Upper lobe of right lung (tissue), 1 donor: ENCODE data around the gene APOC1. TPM values are rescaled to one million over a fixed set of nuclear protein-coding genes. Genes with fewer than 3 reads are reported as not detected.
"Not testable (repeated sequence)": the region's sequence is repeated elsewhere in the genome, so short reads cannot be mapped to it uniquely, and the experiment has no call there.

Source experiments
- ATAC-seq: fragments of 200-7000 bp; cut with Tn5 transposase; one replicate; pipeline ENCODE4 v1.9.1; 2020; ENCODE audit warnings: mild to moderate bottlenecking, moderate library complexity
- DNase-seq: peaks from one replicate; pipeline ENCODE4 v3.0.0-alpha.2; 2020
- H3K27ac ChIP-seq: fragments of 200-600 bp; one replicate; pipeline ENCODE4 v1.8.0; 2022
- H3K27me3 ChIP-seq: fragments of 200-600 bp; one replicate; pipeline ENCODE4 v1.8.0; 2022; ENCODE audit warnings: mild to moderate bottlenecking
- H3K36me3 ChIP-seq: fragments of 200-600 bp; one replicate; pipeline ENCODE4 v1.8.0; 2022
- H3K4me1 ChIP-seq: fragments of 200-600 bp; one replicate; pipeline ENCODE4 v1.8.0; 2022
- H3K4me3 ChIP-seq: fragments of 200-600 bp; one replicate; pipeline ENCODE4 v1.8.0; 2022; ENCODE audit warnings: mild to moderate bottlenecking
- H3K9me3 ChIP-seq: fragments of 200-600 bp; one replicate; pipeline ENCODE4 v1.8.0; 2022
- intact Hi-C: fragments of 100-400 bp; cut with DNase I; formaldehyde crosslinking; loops from one replicate; pipeline ENCODE4 v1.11.0; 2022
- total RNA-seq: library from RNA; stranded (reverse); fragmentation: NEBNext Ultra II Directional; extraction: Animal tissue kit (Norgen Biotek cat#: 25700); gene quantifications from one replicate; pipeline ENCODE4 v1.2.1, GENCODE V29; 2021
- TF ChIP-seq, protein P1 (sequence below): fragments of 200-600 bp; IDR thresholded peaks from one replicate; pipeline ENCODE4 v1.8.0; 2022; ENCODE audit warnings: antibody characterized with exemption
- donor health status: DM: no; HTN: yes; CAD: no; lungs with severe emphysema.

APOC1 gene
- total RNA-seq, 1 donor from 2014 or later = 558 TPM

DNA sequence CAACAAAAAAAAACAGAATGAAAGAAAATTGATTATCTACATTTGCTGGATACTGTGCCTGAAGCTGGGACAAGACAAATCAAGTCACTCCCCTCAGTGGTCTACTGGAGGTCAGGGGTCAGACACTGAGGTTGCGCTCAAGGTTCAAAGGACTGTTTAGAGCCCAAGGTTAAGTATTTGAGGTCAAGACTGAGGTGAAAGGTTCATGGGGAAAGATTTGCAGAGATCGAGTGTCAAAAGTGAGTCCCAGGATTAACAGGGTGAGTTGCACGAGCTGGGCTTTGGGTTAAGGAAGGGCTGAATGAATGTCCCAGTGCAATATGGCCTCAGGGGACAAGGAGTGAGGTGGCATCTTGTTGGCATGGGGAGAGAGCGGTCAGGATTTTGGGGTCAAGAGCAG is 26.8 kb upstream of the APOC1 start:
- DNase-seq (no peak), ATAC-seq (no peak)
- Histone ChIP-seq H3K4me3 (no peak overlapping the region), H3K4me1 (peaks cover 17% of the 10 kb centered on the region), H3K36me3 (peaks cover 48% of the 10 kb centered on the region), H3K9me3 (no peaks in the 10 kb centered on the region), H3K27me3 (no peaks in the 10 kb centered on the region), H3K27ac (no peak overlapping the region)
- TF ChIP-seq, protein P1, sequence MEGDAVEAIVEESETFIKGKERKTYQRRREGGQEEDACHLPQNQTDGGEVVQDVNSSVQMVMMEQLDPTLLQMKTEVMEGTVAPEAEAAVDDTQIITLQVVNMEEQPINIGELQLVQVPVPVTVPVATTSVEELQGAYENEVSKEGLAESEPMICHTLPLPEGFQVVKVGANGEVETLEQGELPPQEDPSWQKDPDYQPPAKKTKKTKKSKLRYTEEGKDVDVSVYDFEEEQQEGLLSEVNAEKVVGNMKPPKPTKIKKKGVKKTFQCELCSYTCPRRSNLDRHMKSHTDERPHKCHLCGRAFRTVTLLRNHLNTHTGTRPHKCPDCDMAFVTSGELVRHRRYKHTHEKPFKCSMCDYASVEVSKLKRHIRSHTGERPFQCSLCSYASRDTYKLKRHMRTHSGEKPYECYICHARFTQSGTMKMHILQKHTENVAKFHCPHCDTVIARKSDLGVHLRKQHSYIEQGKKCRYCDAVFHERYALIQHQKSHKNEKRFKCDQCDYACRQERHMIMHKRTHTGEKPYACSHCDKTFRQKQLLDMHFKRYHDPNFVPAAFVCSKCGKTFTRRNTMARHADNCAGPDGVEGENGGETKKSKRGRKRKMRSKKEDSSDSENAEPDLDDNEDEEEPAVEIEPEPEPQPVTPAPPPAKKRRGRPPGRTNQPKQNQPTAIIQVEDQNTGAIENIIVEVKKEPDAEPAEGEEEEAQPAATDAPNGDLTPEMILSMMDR = no peak
- intact Hi-C loops = no loop called here

DNA sequence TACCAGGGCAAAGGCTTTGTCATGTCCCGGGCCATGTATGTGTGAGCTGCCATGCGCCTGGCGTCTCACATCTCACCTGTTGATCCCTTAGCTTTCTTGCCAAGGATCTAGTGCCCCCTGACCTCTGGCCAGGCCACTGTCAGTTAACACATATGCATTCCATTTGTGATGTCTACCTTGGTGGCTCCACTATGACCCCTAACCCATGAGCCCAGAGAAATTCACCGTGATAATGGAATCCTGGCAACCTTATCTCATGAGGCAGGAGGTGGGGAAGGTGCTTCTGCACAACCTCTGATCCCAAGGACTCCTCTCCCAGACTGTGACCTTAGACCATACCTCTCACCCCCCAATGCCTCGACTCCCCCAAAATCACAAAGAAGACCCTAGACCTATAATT is 26.1 kb upstream of the APOC1 start:
- H3K27me3 ChIP-seq, ATAC-seq, H3K4me3 ChIP-seq, DNase-seq, intact Hi-C loops, H3K27ac ChIP-seq, H3K9me3 ChIP-seq: not testable (repeated sequence)
- Histone ChIP-seq H3K36me3 (peaks cover 52% of the 10 kb centered on the region), H3K4me1 (peaks cover 17% of the 10 kb centered on the region)

DNA sequence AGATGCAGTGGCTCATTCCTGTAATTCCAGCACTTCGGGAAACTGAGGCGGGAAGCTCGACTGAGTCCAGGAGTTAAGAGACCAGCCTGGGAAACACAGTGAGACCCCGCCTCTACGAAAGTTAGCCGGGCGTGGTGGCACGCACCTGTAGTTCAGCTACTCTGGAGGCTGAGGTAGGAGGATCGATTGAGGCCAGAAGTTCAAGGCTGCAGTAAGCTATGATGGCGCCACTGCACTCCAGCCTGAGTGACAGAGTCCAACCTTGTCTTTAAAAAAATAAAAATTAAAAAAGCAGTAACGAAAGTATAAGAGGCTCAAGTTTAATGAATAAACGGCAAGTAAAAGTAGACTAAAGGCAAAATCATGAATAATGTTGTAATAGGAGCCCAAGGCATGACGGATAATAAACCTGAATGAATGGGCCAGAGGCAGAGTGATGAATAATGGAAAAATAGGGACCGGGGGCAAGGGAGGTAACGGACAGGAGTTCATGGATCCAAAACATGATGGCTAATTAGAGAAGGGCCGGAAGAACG is 24.5 kb upstream of the APOC1 start:
- ATAC-seq = no peak
- peak overlapping the region; percentile 67 for H3K4me3 ChIP-seq
- intact Hi-C loops = no loop called here
- TF ChIP-seq, protein P1 = no peak
- H3K27me3 ChIP-seq = no peaks in the 10 kb centered on the region
- peaks cover 52% of the 10 kb centered on the region for H3K36me3 ChIP-seq
- peak overlapping the region; percentile 95 for H3K27ac ChIP-seq
- no peaks in the 10 kb centered on the region for H3K9me3 ChIP-seq
- peaks cover 17% of the 10 kb centered on the region for H3K4me1 ChIP-seq
- no peak for DNase-seq

DNA sequence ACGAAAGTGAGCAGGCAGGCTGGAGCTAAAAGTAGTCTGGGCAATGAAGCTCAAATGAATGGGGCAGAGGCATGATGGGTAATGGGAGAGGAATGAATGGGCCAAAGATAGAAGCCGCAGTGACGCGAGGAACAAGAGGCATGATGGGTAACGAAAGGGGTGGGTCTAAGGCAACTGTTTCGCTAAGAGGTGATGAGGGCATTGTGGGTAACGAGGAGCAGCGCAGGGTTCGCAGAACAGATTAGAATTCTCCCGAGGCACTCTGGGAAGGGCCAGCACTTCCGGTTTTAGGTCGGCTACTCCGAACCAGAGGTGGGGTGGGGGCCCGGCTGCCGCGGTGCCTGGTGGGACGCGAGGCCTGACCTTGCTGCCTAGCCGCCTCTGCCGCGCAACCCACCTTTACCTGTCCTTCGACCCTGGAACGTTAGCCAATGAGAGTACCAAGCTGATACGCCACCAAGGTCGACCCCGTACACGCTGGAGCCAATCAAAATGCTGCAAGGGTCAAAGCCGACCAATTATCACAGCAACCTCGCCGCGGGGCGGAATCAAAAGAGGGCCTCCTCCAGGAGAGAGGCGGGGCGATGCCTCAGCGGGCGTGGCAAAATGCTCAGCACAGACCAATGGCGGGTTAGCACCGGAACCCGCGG is 23.9 kb upstream of the APOC1 start:
- H3K27me3 ChIP-seq = no peaks in the 10 kb centered on the region
- ATAC-seq = peak; percentile 94
- H3K4me3 ChIP-seq = peak overlapping the region; percentile 67
- TF ChIP-seq, protein P1 = no peak
- intact Hi-C loops = no loop called here
- no peaks in the 10 kb centered on the region for H3K9me3 ChIP-seq
- peak overlapping the region; percentile 95 for H3K27ac ChIP-seq
- peaks cover 17% of the 10 kb centered on the region for H3K4me1 ChIP-seq
- peak; percentile 100 for DNase-seq
- H3K36me3 ChIP-seq = peaks cover 56% of the 10 kb centered on the region

DNA sequence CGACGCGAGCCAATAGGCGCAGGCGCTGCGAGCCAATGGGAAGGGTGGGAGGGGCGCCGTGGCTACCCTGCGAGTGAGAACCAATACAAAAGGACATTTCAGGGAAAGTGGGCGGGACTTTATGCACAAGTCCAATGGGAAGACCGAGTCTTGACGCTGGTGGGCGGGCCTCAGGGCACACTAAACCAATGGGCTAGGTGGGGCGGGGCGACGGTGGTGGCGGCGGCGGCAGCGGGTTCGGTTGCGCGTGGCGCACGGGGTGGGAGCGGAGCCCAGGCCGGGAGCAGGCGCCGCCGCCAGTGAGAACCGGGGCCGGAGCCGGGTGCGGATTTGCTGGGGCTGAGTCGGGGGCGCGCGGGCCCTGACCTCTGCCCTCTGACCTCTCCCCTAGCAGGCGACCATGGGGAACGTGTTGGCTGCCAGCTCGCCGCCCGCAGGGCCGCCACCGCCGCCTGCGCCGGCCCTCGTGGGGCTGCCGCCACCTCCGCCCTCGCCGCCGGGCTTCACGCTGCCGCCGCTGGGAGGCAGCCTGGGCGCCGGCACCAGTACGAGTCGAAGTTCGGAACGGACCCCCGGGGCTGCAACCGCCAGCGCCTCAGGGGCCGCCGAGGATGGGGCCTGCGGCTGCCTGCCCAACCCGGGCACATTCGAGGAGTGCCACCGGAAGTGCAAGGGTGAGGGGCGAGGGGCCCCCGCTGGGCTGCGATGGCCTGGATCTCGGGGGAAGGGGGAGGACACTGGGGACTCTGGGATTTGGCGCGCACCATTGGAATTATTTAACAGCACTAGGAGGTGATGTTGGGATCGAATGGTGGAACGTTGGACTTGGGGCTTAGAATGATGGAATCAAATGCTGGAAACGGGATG is 23.2 kb upstream of the APOC1 start, which contains the start of gene TOMM40:
Gene TOMM40, plus strand, starts transcription at position 239 of the 867 bp plus-strand sequence. Its CDS starts 162 bp downstream, at position 401.
- ATAC-seq (no peak), DNase-seq (no peak)
- TF ChIP-seq, protein P1 = no peak
- peaks cover 56% of the 10 kb centered on the region for H3K36me3 ChIP-seq
- intact Hi-C loops = no loop called here
- H3K4me1 ChIP-seq = peaks cover 17% of the 10 kb centered on the region
- H3K4me3 ChIP-seq = peak within 1 kb of the TSS; percentile 75
- H3K27ac ChIP-seq = peak within 1 kb of the TSS; percentile 95
- no peaks in the 10 kb centered on the region for H3K27me3 ChIP-seq
- no peaks in the 10 kb centered on the region for H3K9me3 ChIP-seq

DNA sequence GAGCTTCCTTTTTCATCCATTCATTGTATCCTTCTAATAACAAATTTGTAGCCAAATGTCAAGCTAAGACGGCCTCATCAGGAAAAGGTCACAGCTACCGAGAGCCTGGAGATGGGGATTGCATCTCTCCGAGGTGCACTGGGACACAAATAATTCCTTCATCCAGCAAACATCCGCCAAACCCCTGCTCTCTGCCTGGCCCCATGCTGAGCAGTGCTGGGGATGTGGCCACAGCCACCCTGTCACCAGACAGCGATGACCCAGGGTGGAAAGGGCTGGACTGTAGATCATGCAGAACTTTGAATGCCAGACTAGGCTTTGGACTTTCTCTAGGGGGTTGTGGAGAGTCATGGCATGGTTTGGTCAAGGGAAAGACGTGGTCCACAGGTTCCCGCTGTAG is 21.5 kb upstream of the APOC1 start:
- ATAC-seq = no peak
- H3K4me3 ChIP-seq = no peak overlapping the region
- peaks cover 17% of the 10 kb centered on the region for H3K4me1 ChIP-seq
- H3K9me3 ChIP-seq = no peaks in the 10 kb centered on the region
- intact Hi-C loops = no loop called here
- no peak for DNase-seq
- H3K27me3 ChIP-seq = no peaks in the 10 kb centered on the region
- H3K36me3 ChIP-seq = peaks cover 52% of the 10 kb centered on the region
- TF ChIP-seq, protein P1 = no peak
- H3K27ac ChIP-seq = no peak overlapping the region
